Measurements from ENCODE around the gene NAA25. TPM values are rescaled to one million over a fixed set of nuclear protein-coding genes. Genes with fewer than 3 reads are reported as not detected.

Gene NAA25
- total and polyA plus RNA-seq, 9 of the 15 experiments (the other 6 are each of a cell fraction or from before 2014, with no cell fraction given): 26.6 to 59.6 (median 48.9) TPM

DNA sequence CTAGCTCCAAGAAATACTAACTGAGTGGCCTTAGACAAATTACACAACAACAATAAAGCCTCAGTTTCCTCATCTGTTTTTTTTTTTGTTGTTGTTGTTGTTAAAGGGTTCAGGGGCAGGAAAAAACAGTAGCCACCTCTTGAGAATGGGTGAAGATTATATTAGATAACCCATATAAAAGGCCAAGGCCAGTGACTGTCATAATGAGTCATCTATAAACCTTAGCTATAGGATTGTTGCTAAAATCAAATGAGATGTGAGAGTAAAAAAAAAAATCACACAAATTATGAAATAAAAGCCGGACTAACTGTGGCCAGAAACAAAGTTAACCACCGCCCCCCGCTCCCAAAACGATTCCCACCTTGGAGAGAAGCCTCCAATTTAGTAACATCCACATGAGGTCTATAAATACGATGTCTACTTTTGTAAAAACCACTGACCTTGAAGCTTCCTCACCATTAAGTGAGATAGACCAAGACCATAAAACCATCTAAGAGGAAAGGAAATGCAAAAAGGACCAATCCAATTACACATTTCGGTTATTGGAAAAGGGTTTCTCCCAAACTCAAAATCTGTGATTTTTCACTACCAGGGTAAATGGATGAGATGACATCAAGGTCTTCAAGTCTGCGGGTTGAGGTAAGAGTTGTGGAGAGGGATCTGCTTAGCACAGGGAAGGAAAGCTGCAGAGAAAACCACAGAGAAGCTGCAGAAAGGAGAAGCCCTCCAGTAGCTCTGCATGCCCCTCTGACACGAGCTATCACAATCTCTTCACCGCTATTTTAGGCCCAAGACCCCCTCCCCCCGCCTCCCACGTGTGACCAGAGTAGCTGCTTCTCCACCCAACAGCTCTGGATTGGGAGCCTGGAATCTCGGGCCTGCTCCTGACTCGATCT, 1.0 kb downstream of the NAA25 start (continued):
- TF ChIP-seq, protein P1, sequence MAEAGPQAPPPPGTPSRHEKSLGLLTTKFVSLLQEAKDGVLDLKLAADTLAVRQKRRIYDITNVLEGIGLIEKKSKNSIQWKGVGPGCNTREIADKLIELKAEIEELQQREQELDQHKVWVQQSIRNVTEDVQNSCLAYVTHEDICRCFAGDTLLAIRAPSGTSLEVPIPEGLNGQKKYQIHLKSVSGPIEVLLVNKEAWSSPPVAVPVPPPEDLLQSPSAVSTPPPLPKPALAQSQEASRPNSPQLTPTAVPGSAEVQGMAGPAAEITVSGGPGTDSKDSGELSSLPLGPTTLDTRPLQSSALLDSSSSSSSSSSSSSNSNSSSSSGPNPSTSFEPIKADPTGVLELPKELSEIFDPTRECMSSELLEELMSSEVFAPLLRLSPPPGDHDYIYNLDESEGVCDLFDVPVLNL (CRISPR knock-in tag; IDR thresholded peaks at IDR 0.05; ENCODE audit: low read depth): no peak
- TF ChIP-seq RBM25 (IDR thresholded peaks at IDR 0.05; ENCODE audit: low read depth, low read length, severe bottlenecking) (no peak), BACH1 (tag; IDR thresholded peaks at IDR 0.05) (no peak), ZEB2 (IDR thresholded peaks at IDR 0.05) (no peak), DDX20 (tag; IDR thresholded peaks at IDR 0.05; ENCODE audit: low read depth) (no peak), ZNF644 (tag; IDR thresholded peaks at IDR 0.05; ENCODE audit: low read depth) (no peak), ADNP (tag; IDR thresholded peaks at IDR 0.05) (no peak), CCAR2 (IDR thresholded peaks at IDR 0.05; ENCODE audit: low read depth, low read length) (no peak), XRCC4 (IDR thresholded peaks at IDR 0.05; ENCODE audit: extremely low read depth, insufficient read depth, insufficient read length) (no peak), ZNF12 (CRISPR knock-in tag; IDR thresholded peaks at IDR 0.05) (peak; percentile 65; the same call in 1 of the 2 replicates), CREBBP (IDR thresholded peaks at IDR 0.05; ENCODE audit: low read depth, low read length) (no peak), ZNF384 (IDR thresholded peaks at IDR 0.05; ENCODE audit: low read depth, low read length) (no peak), ZNF740 (CRISPR knock-in tag; IDR thresholded peaks at IDR 0.05) (no peak), ZNF740 (tag; IDR thresholded peaks at IDR 0.05) (no peak), SP2 (IDR thresholded peaks at IDR 0.05; ENCODE audit: extremely low read depth, low read depth, low read length, poor library complexity, severe bottlenecking) (no peak), PRDM10 (IDR thresholded peaks at IDR 0.05; ENCODE audit: partially characterized antibody) (no peak), SIN3A (IDR thresholded peaks at IDR 0.05; ENCODE audit: borderline replicate concordance in 2 of 2, control insufficient read depth in 1 of 2, low read depth in 2 of 2, low read length in 2 of 2) (peak in 1 of 2 experiments; percentile 3; a peak in 1 of 4 replicates)
- TF ChIP-seq, protein P2, sequence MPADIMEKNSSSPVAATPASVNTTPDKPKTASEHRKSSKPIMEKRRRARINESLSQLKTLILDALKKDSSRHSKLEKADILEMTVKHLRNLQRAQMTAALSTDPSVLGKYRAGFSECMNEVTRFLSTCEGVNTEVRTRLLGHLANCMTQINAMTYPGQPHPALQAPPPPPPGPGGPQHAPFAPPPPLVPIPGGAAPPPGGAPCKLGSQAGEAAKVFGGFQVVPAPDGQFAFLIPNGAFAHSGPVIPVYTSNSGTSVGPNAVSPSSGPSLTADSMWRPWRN (IDR thresholded peaks at IDR 0.05; ENCODE audit: low read depth): 0 out of 2 replicates have a peak, but pooled peaks have one; percentile 14
- TF ChIP-seq, protein P3, sequence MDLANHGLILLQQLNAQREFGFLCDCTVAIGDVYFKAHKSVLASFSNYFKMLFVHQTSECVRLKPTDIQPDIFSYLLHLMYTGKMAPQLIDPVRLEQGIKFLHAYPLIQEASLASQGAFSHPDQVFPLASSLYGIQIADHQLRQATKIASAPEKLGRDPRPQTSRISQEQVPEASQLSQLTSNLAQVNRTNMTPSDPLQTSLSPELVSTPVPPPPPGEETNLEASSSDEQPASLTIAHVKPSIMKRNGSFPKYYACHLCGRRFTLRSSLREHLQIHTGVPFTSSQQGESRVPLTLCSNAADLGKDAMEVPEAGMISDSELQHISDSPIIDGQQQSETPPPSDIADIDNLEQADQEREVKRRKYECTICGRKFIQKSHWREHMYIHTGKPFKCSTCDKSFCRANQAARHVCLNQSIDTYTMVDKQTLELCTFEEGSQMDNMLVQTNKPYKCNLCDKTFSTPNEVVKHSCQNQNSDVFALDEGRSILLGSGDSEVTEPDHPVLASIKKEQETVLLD (IDR thresholded peaks at IDR 0.05): no peak
